Measurements from ENCODE around the gene KRT84.
"Not testable (repeated sequence)": the region's sequence is repeated elsewhere in the genome, so short reads cannot be mapped to it uniquely, and the experiment has no call there.

KRT84 gene

GRCh38 chr12:52359621-52360061, 25.8 kb downstream of the KRT84 start:
- no peak for DNase-seq

DNA sequence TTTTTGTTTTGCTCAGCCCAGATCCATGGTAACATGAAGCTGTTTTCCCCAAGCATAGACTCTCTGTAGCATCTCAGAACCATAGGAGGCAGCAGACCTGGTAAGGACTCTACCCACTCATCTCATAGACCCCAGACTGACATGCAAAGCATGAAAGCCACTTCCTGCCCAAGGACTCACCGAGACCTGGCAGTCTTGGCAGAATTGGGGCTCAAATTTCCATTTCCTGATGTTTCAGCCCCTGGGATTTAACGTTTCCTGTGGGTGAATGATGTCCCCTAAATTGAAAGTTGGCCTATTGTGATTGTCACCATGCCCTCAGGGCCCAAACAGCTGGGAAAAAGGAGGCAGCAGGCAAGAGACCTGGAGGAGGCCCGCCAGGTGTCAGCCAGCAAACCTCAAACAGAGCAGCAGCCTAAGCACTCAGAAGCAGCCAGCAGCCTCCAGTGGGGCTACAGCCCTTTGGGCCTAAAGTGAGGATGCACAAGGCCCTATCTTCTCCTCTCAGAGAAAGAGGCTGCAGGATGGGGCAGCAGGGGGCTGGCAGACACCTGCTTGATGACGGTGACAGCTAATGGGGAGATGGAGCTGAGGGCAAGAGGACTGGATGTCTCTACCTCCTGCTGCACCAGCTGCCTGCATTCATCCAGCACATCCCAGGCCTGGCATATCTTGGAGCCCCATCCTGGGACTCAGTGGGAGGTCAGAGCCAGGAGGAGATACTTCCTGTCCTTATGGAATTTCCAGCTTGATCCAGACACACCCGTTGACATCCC, 26.7 kb downstream of the KRT84 start:
- peak; percentile 45 for DNase-seq

- DNase-seq: no peak
Observed at GRCh38 chr12:52356762-52357580, 28.5 kb downstream of the KRT84 start.

DNA sequence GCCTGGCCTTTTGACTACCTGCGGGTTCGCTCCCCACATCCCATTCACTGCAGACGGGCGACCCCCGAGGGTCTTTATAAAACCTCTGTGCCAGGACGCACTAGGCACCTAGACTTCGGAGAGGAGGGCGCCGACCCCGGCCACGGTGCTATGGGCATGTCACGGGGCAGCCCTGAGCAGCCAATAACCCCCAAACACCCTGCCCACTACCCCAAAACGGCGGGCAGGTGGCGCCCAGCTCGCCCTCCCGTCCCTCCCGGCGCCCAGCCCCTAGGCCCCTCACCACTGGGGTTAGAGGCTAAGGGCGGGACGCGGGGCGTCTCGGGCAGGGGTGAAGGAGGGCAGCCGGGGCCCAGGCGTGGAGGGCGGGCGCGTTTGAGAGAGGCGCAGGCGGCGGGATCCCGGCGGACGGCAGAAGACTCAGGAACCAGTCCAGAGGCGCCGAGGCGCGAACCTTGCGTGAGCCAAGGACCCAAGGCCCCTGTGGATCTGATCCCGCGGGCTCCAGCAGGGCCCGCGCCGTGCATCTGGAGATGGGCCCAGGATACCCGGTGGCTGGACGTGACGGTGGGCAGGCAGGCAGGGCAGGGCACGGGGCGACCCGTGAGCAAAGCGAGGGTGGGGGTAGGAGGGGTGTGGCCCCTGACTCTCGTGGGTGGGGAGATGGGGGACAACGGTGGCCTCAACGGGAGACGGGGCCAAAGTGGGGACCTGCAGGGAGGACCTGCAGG, 29.3 kb downstream of the KRT84 start:
- DNase-seq: no peak

DNA sequence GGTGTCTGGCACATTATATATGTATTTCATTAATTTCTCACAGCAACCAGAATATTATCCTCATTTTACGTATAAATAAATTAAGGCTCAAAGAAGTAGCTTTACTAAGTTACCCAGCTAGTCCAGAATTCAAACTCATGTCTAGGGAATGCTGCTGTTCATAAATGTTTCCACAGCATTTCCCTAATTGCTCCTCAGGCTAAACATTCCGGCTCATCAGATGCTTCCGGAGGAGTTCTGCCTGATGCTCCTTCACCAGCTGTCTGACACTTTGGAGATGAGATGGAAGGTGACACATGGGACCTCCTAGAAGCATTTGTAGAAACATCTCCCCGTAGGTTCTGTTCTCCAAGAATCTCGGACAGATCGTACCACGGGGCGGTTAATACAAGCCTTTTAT, 30.3 kb downstream of the KRT84 start:
- DNase-seq: no peak

GRCh38 chr12:52354200-52354599, 31.3 kb downstream of the KRT84 start:
- no peak for DNase-seq

GRCh38 chr12:52353766-52354165, 31.7 kb downstream of the KRT84 start:
- DNase-seq: no peak

GRCh38 chr12:52352951-52353350, 32.5 kb downstream of the KRT84 start:
- DNase-seq: no peak

DNA sequence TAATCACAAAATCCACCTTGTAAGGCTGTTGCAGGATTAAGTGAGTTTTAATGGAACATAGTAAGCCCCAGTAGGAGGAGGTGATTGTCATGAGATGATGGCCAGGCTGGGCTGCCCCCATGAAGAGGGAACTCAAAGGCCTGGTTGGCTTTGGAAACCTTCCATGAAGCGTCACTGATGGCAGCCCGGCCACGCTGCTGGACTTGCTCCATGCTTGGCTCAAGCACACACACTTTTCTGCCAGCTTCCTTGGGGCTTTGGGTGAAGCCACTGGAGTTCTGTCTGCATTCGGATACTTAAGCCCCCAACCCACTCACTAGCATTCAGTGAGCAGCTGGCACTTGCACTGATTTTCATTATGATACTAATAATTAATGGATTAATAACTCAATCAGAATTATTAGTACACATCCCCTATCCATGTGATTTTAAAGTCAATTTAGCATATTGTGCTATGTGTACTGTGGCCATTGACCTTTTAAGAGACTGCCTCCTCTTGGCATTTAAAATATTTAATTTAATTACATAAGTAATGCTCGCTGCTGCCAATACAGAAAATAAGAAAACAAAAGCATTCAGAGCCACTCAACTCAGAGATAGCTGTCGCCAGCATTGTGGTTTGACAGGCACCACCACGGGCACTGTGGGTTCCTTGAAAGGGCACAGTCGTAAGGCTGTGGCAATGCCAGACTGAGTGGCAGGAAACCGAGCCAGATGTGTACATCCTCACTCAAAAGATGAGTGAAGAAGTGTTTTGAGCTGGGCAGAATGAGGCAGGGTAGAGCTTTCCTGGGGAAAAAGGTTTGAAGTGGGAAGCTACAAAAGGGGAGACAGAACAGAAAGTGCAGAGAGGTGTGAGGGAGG, 34.0 kb downstream of the KRT84 start:
- DNase-seq: no peak

DNA sequence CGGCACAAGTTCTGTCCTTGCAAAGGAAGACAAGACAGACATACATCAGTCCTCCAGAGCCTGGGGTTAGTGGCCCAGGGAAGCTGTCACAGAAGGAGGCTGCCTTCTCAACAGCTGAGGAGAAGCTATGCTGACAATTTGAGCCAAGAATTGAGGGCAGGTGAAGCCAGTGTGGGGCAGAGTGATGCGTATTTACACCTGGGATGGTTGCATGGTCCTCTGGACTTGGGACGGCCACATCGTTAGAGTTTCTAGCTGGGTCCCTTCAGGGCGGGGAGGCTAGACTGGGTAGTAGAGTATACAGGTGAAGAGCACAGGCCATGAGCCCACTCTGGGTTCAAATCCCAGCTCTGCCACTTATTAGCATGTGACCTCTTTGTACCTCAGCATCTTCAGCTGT, 34.7 kb downstream of the KRT84 start:
- no peak for DNase-seq

DNA sequence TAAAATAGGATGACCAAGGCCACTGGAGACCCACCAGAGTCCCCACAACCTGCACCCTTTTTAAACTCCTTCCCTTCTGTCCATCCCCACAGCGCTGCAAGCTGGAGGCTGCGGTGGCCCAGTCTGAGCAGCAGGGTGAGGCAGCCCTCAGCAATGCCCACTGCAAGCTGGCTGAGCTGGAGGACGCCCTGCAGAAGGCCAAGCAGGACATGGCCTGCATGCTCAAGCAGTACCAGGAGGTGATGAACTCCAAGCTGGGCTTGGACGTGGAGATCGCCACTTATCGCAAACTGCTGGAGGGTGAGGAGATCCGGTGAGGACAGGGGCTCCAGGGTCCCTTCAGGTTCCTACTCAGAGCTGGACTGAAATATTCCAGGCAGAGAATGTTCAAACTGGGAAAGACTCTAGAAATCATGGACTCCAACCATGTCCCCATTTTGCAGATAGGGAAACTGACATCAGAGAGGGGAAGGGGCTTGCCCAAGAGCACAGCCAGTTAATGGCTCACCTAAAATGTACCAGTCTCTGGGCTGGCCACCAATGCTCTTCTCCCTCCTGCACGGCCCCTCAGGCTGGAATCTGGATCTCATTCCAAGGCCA, 35.3 kb downstream of the KRT84 start:
- DNase-seq: no peak

DNA sequence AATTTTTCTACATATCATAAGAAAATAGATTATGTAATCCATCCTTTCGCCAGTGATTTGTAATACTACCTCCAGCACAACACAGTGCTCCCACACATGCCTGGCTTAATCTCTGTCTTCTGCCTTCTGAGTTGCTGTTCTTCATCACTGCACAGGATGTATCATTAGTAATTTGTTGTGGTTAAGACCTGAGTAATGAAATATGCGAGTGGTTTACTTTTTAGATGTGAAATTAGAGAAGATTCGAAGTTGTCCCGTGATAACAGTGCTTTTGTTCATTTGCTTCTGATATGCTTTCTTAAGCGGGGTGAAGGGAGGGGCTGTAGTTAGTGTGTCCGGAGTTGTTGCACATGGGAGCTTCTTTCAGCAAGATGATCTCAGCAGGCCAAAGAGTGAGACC, 36.3 kb downstream of the KRT84 start:
- no peak for DNase-seq

DNA sequence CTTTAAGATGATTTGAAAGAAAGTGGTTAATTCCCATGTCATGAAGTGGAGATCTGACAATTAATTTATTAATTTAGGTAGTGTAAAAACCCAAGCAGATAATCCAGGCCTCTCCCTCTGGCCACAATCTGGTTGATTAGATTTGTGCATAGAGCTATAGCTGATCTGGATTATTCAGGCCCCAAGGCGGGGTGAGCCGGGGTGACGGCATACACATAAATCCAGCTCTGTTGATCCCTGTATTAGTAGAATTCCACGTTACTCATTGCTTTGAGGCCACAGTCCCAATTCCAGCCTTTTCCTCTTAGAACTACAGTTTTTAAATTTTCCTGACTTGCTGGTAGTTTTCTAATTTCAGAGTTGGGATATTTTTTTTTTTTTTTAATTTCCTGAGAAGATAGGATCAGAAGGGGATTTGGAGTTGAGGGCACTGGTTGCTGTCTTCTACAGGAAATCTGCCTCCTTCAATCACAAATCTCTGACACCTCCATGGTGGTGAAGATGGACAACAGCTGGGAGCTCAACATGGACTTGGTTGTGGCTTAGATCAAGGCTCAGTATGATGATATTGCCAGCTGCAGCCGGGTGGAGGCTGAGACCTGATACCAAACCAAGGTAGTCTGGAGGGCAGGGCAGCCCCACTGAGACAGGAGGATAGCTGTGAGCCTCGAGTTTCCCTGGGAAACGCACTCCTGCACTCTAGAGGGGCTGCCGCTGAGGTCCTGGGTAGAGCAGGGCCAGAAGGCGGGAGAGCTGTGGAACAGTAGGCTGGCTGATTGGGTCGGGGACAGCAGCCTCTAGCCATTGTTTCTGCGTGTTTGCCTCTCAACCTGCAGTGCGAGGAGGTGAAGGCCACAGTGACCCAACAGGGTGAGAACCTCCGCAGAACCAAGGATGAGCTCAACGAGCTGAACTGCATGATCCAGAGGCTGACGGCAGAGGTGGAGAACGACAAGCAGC, 37.6 kb downstream of the KRT84 start:
- no peak for DNase-seq

DNA sequence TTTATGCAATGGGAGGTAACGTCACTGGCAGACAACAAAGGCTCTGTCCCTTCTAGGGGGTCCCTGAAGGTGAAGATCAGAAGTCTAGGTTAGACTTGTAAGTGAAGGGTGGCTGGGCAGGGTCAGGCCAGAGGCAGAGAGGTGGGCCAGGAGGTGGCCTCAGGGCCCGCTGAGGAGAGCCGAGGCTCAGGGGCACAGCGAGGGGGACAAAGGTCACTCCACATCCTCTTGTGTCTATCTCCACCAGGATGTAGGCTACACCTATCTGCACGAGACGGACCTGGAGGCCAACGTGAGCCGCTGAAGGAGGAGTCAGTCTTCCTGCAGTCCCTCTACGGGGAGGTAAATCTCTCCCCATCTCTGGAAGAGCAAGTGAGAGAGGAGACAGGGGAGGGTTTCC, 38.4 kb downstream of the KRT84 start:
- DNase-seq: no peak

GRCh38 chr12:52346593-52346992, 38.9 kb downstream of the KRT84 start:
- no peak for DNase-seq

- DNase-seq: not testable (repeated sequence)
Observed at GRCh38 chr12:52345041-52345440, 40.4 kb downstream of the KRT84 start.

DNA sequence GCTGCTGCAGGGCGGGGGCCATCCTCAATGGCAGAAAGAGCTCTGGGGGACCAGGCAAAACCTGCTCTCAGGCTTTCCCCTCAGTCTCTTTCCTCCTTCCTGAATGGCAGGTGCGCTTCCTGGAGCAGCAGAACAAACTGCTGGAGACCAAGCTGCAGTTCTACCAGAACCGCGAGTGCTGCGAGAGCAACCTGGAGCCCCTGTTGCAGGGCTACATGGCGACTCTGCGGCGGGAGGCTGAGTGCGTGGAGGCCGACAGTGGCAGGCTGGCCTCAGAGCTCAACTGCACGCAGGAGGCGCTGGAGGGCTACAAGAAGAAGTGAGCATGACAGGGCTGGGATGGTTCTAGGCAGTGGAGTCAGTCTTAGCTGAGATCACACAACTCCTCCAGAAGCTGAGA, 41.3 kb downstream of the KRT84 start:
- DNase-seq: no peak

GRCh38 chr12:52343550-52343949, 41.9 kb downstream of the KRT84 start:
- DNase-seq: no peak

GRCh38 chr12:52342781-52343490, 42.5 kb downstream of the KRT84 start:
- no peak for DNase-seq

DNA sequence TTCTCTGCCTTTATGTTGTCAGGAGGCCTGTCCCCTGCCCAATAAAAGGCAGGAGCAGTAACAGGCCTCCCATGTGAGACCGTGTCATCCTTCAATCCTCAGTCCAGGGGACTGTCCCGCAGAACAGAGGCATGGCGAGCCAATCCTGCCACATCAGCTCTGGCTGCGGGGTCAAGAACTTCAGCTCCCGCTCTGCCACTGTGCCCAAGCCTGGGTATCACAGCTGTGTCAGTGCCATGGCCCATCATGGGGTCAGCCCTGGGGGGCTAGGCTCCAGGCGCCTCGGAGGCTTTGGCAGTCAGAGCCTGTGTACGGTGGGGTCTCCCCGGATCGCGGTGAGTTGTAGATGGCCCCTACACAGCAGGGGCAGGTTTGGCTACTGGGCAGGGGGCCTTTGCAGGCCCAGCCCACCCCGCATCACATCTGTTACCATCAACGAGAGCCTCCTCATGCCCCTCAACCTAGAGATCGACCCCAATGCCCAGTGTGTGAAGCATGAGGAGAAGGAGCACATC, 44.3 kb downstream of the KRT84 start:
- no peak for DNase-seq

Measured in 8988T (cell line).